H1 (cell line): Measurements from ENCODE around the gene OR4Q2. TPM values are rescaled to one million over a fixed set of nuclear protein-coding genes. Genes with fewer than 3 reads are reported as not detected.

Experiments used
- CTCF ChIA-PET: fragments of 300-600 bp; sonication (Branson Sonifier 250); formaldehyde crosslinking; loops from one replicate; lab custom pipeline; 2021; ENCODE audit not compliant: partially characterized antibody; lab: Charles Lee
- POLR2A ChIA-PET: fragments of 300-600 bp; sonication (Branson Sonifier 250); formaldehyde crosslinking; loops from one replicate; lab custom pipeline; 2021; ENCODE audit warnings: inconsistent platforms; ENCODE audit not compliant: partially characterized antibody; lab: Charles Lee
- DNase-seq, 2 experiments: peaks; one replicate each; pipeline versions ENCODE4 v3.0.0 to v3.0.0-alpha.2; 2010 to 2022; ENCODE audit warnings: low spot score in 2 of 2, low read depth in 1 of 2, mixed read lengths in 1 of 2
- FAIRE-seq: peaks from 2 replicates; lab custom pipeline; 2011; peaks lifted over from hg19 to GRCh38; lab: Jason Lieb, UNC
- H2AFZ ChIP-seq: 2 replicates; pipeline ENCODE4 v1.8.1; 2012; ENCODE audit warnings: low read length, inconsistent platforms
- H2AK5ac ChIP-seq: 2 replicates; pipeline ENCODE4 v1.6.1; 2013; ENCODE audit warnings: low read depth, low read length
- H2BK120ac ChIP-seq: replicated peaks from 2 replicates; pipeline ENCODE3; 2013; ENCODE audit warnings: low read depth, low read length, inconsistent platforms
- H2BK12ac ChIP-seq: 2 replicates; pipeline ENCODE4 v1.6.1; 2013; ENCODE audit warnings: low read depth, low read length
- H2BK15ac ChIP-seq: 2 replicates; pipeline ENCODE4 v1.6.1; 2013; ENCODE audit warnings: low read length
- H2BK20ac ChIP-seq: 2 replicates; pipeline ENCODE4 v1.6.1; 2013; ENCODE audit warnings: low read length
- H2BK5ac ChIP-seq: 2 replicates; pipeline ENCODE4 v1.6.1; 2013; ENCODE audit warnings: low read depth, low read length
- H3K14ac ChIP-seq: 2 replicates; pipeline ENCODE4 v1.6.1; 2013; ENCODE audit warnings: inconsistent platforms; ENCODE audit not compliant: insufficient read length
- H3K18ac ChIP-seq: 2 replicates; pipeline ENCODE4 v1.6.1; 2013; ENCODE audit warnings: low read length; ENCODE audit errors: extremely low read depth
- H3K23ac ChIP-seq: 2 replicates; pipeline ENCODE4 v1.6.1; 2013; ENCODE audit warnings: inconsistent platforms; ENCODE audit not compliant: insufficient read length
- H3K23me2 ChIP-seq: 2 replicates; pipeline ENCODE4 v1.6.1; 2013; ENCODE audit warnings: low read depth, low read length
- H3K27ac ChIP-seq: 2 replicates; pipeline ENCODE4 v1.6.1; 2011; ENCODE audit warnings: low read depth, low read length, inconsistent platforms
- H3K27me3 ChIP-seq, 4 experiments: replicated peaks in 1 of 4; 1 replicate in 1 of 4; 2 replicates in 3 of 4; pipeline versions ENCODE4 v1.6.1 to v1.8.1; 2011 to 2013; ENCODE audit warnings: low read length in 3 of 4, mild to moderate bottlenecking in 3 of 4, inconsistent platforms in 2 of 4, mixed read lengths in 2 of 4, moderate library complexity in 1 of 4; ENCODE audit not compliant: control insufficient read depth in 3 of 4, insufficient read depth in 3 of 4; ENCODE audit errors: extremely low read depth in 1 of 4
- H3K36me3 ChIP-seq, 4 experiments: 2 replicates each; pipeline versions ENCODE4 v1.6.1 to v1.8.1; 2011 to 2013; ENCODE audit warnings: mild to moderate bottlenecking in 4 of 4, low read length in 3 of 4, moderate library complexity in 2 of 4, control low read depth in 1 of 4, inconsistent platforms in 1 of 4; ENCODE audit not compliant: insufficient read depth in 4 of 4, control insufficient read depth in 2 of 4
- H3K4ac ChIP-seq: replicated peaks from 2 replicates; pipeline ENCODE3; 2013; ENCODE audit warnings: low read length, low read depth, mixed read lengths, inconsistent platforms; ENCODE audit not compliant: insufficient read length
- H3K4me1 ChIP-seq, 4 experiments: replicated peaks in 1 of 4; 1 replicate in 1 of 4; 2 replicates in 3 of 4; pipeline versions ENCODE4 v1.6.1 to v1.8.1; 2011 to 2013; ENCODE audit warnings: low read length in 3 of 4, inconsistent platforms in 2 of 4, mixed read lengths in 1 of 4; ENCODE audit not compliant: insufficient read depth in 4 of 4, control insufficient read depth in 3 of 4
- H3K4me2 ChIP-seq, 2 experiments: 2 replicates each; pipeline versions ENCODE4 v1.6.1 to v1.8.1; 2011 to 2013; ENCODE audit warnings: low read depth in 2 of 2, low read length in 2 of 2, control low read depth in 1 of 2, inconsistent platforms in 1 of 2, mild to moderate bottlenecking in 1 of 2; ENCODE audit not compliant: insufficient read depth in 1 of 2
- H3K4me3 ChIP-seq, 4 experiments: fragments of 200-600, 300-600 bp in 1 of 4; sonication (generic), shearing (Covaris generic), sonication (Bioruptor Twin) in 1 of 4; 2 replicates each; pipeline versions ENCODE4 v1.5.1 to v1.8.1; 2011 to 2016; ENCODE audit warnings: low read length in 4 of 4, low read depth in 3 of 4, control low read depth in 2 of 4, inconsistent platforms in 2 of 4, mild to moderate bottlenecking in 2 of 4, mixed read lengths in 1 of 4, moderate library complexity in 1 of 4; ENCODE audit not compliant: insufficient read depth in 2 of 4; ENCODE audit errors: extremely low read depth in 1 of 4
- H3K56ac ChIP-seq: replicated peaks from 2 replicates; pipeline ENCODE3; 2013; ENCODE audit warnings: low read depth, mild to moderate bottlenecking, mixed read lengths, low read length, inconsistent platforms; ENCODE audit not compliant: insufficient read length
- H3K79me1 ChIP-seq: 2 replicates; pipeline ENCODE4 v1.6.1; 2013; ENCODE audit warnings: low read depth, low read length, control low read depth
- H3K79me2 ChIP-seq, 2 experiments: 2 replicates each; pipeline versions ENCODE4 v1.6.1 to v1.8.1; 2012 to 2013; ENCODE audit warnings: low read length in 2 of 2, mild to moderate bottlenecking in 2 of 2, inconsistent platforms in 1 of 2; ENCODE audit not compliant: insufficient read depth in 2 of 2, control insufficient read depth in 1 of 2
- H3K9ac ChIP-seq, 4 experiments: replicated peaks in 1 of 4; 1 replicate in 1 of 4; 2 replicates in 3 of 4; pipeline versions ENCODE4 v1.6.1 to v1.8.1; 2011 to 2013; ENCODE audit warnings: low read depth in 3 of 4, low read length in 3 of 4, control low read depth in 2 of 4, mild to moderate bottlenecking in 2 of 4, moderate library complexity in 2 of 4, inconsistent platforms in 1 of 4; ENCODE audit errors: extremely low read depth in 1 of 4
- H3K9me3 ChIP-seq, 2 experiments: 2 replicates each; pipeline versions ENCODE4 v1.6.1 to v1.8.1; 2012 to 2013; ENCODE audit warnings: mild to moderate bottlenecking in 2 of 2, moderate library complexity in 2 of 2, control low read depth in 1 of 2, inconsistent platforms in 1 of 2, low read depth in 1 of 2, low read length in 1 of 2, mixed read lengths in 1 of 2; ENCODE audit not compliant: insufficient read depth in 2 of 2
- H4K20me1 ChIP-seq, 2 experiments: replicated peaks in 1 of 2; 2 replicates each; pipeline versions ENCODE3 to v1.8.1; 2011 to 2013; ENCODE audit warnings: inconsistent platforms in 2 of 2, low read length in 2 of 2, mild to moderate bottlenecking in 1 of 2; ENCODE audit not compliant: insufficient read depth in 2 of 2, control insufficient read depth in 1 of 2
- H4K5ac ChIP-seq: 2 replicates; pipeline ENCODE4 v1.6.1; 2013; ENCODE audit warnings: low read length, low read depth, mixed read lengths, inconsistent platforms; ENCODE audit not compliant: insufficient read length
- H4K8ac ChIP-seq: 2 replicates; pipeline ENCODE4 v1.8.0; 2013; ENCODE audit warnings: mild to moderate bottlenecking, moderate library complexity, low read length, inconsistent platforms; ENCODE audit not compliant: insufficient read depth; ENCODE audit errors: extremely low read depth
- H4K91ac ChIP-seq: replicated peaks from 2 replicates; pipeline ENCODE3; 2013; ENCODE audit warnings: low read length, mixed read lengths, inconsistent platforms; ENCODE audit not compliant: insufficient read length
- BCL11A ChIP-seq, 2 experiments: IDR thresholded peaks; one replicate each; pipeline ENCODE4 v1.6.1; 2011; ENCODE audit warnings: low read depth in 2 of 2, low read length in 2 of 2, mild to moderate bottlenecking in 2 of 2
- CHD2 ChIP-seq: IDR thresholded peaks from 2 replicates; pipeline ENCODE4 v1.6.1; 2012; ENCODE audit warnings: low read length, improper control_type of control experiment
- EZH2 ChIP-seq: fragments of 200-600 bp; sonication (generic); IDR thresholded peaks from 2 replicates; pipeline ENCODE4 v1.7.1; 2012; ENCODE audit warnings: low read depth, mild to moderate bottlenecking, moderate library complexity, low read length, inconsistent platforms; ENCODE audit not compliant: severe bottlenecking
- SAP30 ChIP-seq: fragments of 300-600 bp; sonication (generic); IDR thresholded peaks from 2 replicates; pipeline ENCODE4 v1.7.1; 2012; ENCODE audit warnings: low read length, moderate library complexity, mild to moderate bottlenecking, inconsistent platforms; ENCODE audit not compliant: insufficient read depth, insufficient replicate concordance
- SIRT6 ChIP-seq: IDR thresholded peaks from one replicate; pipeline ENCODE4 v1.7.1; 2012; ENCODE audit warnings: low read length, inconsistent platforms
- polyA plus RNA-seq, 7 experiments: library from polyadenylated mRNA; depleted of rRNA in 3 of 7; stranded (reverse) in 5 of 7; unstranded in 2 of 7; fragments of >200 nt in 5 of 7; fragments of 200-250 nt in 2 of 7; gene quantifications; 1 replicate in 5 of 7; 2 replicates in 1 of 7; 4 replicates in 1 of 7; pipeline versions ENCODE4 v1.2.1 to v1.2.3, GENCODE V29; 2011 to 2013; ENCODE audit warnings: missing spikeins in 2 of 7, mixed read lengths in 2 of 7
- total RNA-seq: library from RNA; stranded (reverse); fragmentation: NEBNext Ultra II Directional; extraction: Animal tissue kit (Norgen Biotek cat#: 25700); gene quantifications from 2 replicates; pipeline ENCODE4 v1.2.1, GENCODE V29; 2021

OR4Q2 gene
- total and polyA plus RNA-seq, 2 of the 8 experiments (the other 6 are each of a cell fraction or from before 2014, with no cell fraction given), result not detected

GRCh38 chr14:20008156-20008555 is 6.2 kb downstream of the OR4Q2 start:
- Histone ChIP-seq H2AK5ac (no peak overlapping the region), H3K4me3 (no peak overlapping the region)

More at GRCh38 chr14:20008156-20008555, 6.2 kb downstream of the OR4Q2 start:
- Histone ChIP-seq H3K4ac (no peak overlapping the region), H3K9ac (no peak overlapping the region), H2BK5ac (no peak overlapping the region), H3K4me1 (no peaks in the 10 kb centered on the region), H4K8ac (no peak overlapping the region), H4K91ac (no peak overlapping the region), H3K4me2 (no peak overlapping the region), H3K14ac (no peak overlapping the region), H3K56ac (no peak overlapping the region), H2BK120ac (no peak overlapping the region), H4K5ac (no peak overlapping the region), H2BK12ac (no peak overlapping the region), H3K27ac (no peak overlapping the region), H3K23me2 (no peaks in the 10 kb centered on the region), H3K23ac (no peak overlapping the region), H3K27me3 (no peaks in the 10 kb centered on the region), H2BK15ac (no peak overlapping the region), H3K79me2 (no peaks in the 10 kb centered on the region), H2AFZ (no peak overlapping the region), H3K18ac (no peak overlapping the region), H3K79me1 (no peaks in the 10 kb centered on the region), H2BK20ac (no peak overlapping the region), H4K20me1 (no peaks in the 10 kb centered on the region), H3K9me3 (peaks cover 25 to 43% of the 10 kb centered on the region in 2 experiments), H3K36me3 (no peaks in the 10 kb centered on the region; a peak in 1 of 8 replicates)
- DNase-seq (no peak), FAIRE-seq (no peak)
- ChIA-PET CTCF (no interaction called here), POLR2A (no interaction called here)
- no peak for TF ChIP-seq SAP30
- no peak for TF ChIP-seq SIRT6
- no peak for TF ChIP-seq CHD2
- TF ChIP-seq BCL11A (IDR thresholded peaks at IDR 0.05; ENCODE audit: low read depth in 2 of 2, low read length in 2 of 2), result no peak
- TF ChIP-seq EZH2, result no peak
